GM23338 (cell line): ENCODE data around the gene HGFAC.

Source experiments
- CREB1 ChIP-seq: fragments of 250-450 bp; sonication (Bioruptor Pico); IDR thresholded peaks from 2 replicates; pipeline ENCODE4 v1.5.0; 2020; ENCODE audit warnings: low read depth, mild to moderate bottlenecking, moderate library complexity
- EZH2 ChIP-seq: fragments of 200-600 bp; sonication (generic); IDR thresholded peaks from one replicate; pipeline ENCODE4 v1.8.0; 2017; ENCODE audit warnings: antibody characterized with exemption, mild to moderate bottlenecking, low read depth; ENCODE audit not compliant: unreplicated experiment
- EZH2phosphoT487 ChIP-seq: fragments of 200-600 bp; sonication (generic); IDR thresholded peaks from one replicate; pipeline ENCODE4 v1.8.1; 2018; ENCODE audit warnings: antibody characterized with exemption; ENCODE audit not compliant: unreplicated experiment
- JUNB ChIP-seq: IDR thresholded peaks from one replicate; pipeline ENCODE4 v1.6.1; 2016; ENCODE audit warnings: antibody characterized with exemption; ENCODE audit not compliant: unreplicated experiment
- NANOG ChIP-seq: IDR thresholded peaks from 2 replicates; pipeline ENCODE4 v1.6.1; 2016; ENCODE audit warnings: antibody characterized with exemption, borderline replicate concordance
- POLR2AphosphoS5 ChIP-seq: IDR thresholded peaks from 2 replicates; pipeline ENCODE4 v1.6.1; 2016; ENCODE audit warnings: antibody characterized with exemption, low read depth
- STAT1 ChIP-seq: IDR thresholded peaks from one replicate; pipeline ENCODE4 v1.6.1; 2016; ENCODE audit warnings: antibody characterized with exemption; ENCODE audit not compliant: unreplicated experiment
- ZNF114 ChIP-seq: fragments of 250-450 bp; sonication (Bioruptor Pico); IDR thresholded peaks from 2 replicates; pipeline ENCODE4 v1.5.0; 2020; ENCODE audit warnings: mild to moderate bottlenecking, moderate library complexity
- ZNF331 ChIP-seq: fragments of 250-450 bp; sonication (Bioruptor Pico); IDR thresholded peaks from 2 replicates; pipeline ENCODE4 v1.5.0; 2020; ENCODE audit warnings: low read depth, mild to moderate bottlenecking, moderate library complexity
- TF ChIP-seq, protein P1 (sequence below), 2 experiments: fragments of 200-600 bp in 1 of 2; sonication (generic) in 1 of 2; conservative IDR thresholded peaks; 2 replicates each; pipeline versions ENCODE4 v1.5.1 to v1.6.1; 2016 to 2017; ENCODE audit warnings: antibody characterized with exemption in 2 of 2, low read depth in 2 of 2, mild to moderate bottlenecking in 2 of 2, moderate library complexity in 1 of 2
- TF ChIP-seq, protein P2 (sequence below): IDR thresholded peaks from 2 replicates; pipeline ENCODE4 v1.6.1; 2016; ENCODE audit warnings: antibody characterized with exemption
- TF ChIP-seq, protein P3 (sequence below): IDR thresholded peaks from one replicate; pipeline ENCODE4 v1.6.1; 2018; ENCODE audit warnings: antibody characterized with exemption; ENCODE audit not compliant: unreplicated experiment
- TF ChIP-seq, protein P4 (sequence below): fragments of 250-450 bp; sonication (Bioruptor Pico); IDR thresholded peaks from 2 replicates; pipeline ENCODE4 v1.5.0; 2020; ENCODE audit warnings: mild to moderate bottlenecking, moderate library complexity

DNA sequence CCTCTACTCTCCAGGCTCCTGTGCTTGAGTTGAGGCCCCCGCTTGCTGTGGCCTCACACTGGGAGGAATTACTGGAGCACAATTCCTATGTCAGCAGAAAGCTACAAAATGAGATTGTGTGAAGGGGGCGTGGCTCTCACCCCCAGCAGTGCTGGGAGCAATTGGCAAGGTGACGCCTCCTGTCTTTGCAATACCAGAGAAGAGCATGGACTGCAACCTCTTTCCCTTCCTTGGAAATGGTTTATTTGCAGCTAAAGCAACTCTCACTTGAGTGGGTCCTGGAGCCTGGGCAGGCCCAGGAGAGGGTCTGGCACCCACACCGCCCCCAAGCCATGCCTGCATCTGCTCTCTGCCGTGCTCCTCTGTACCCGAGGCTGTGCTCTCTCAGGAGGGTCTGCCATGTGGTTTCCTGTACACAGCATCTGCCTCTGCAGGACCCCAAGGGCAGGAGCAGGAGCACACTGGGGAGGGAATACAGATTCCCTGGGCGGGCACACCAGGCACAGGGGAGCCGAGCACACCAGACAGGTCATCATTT, 32.9 kb upstream of the HGFAC start:
- TF ChIP-seq, protein P1, sequence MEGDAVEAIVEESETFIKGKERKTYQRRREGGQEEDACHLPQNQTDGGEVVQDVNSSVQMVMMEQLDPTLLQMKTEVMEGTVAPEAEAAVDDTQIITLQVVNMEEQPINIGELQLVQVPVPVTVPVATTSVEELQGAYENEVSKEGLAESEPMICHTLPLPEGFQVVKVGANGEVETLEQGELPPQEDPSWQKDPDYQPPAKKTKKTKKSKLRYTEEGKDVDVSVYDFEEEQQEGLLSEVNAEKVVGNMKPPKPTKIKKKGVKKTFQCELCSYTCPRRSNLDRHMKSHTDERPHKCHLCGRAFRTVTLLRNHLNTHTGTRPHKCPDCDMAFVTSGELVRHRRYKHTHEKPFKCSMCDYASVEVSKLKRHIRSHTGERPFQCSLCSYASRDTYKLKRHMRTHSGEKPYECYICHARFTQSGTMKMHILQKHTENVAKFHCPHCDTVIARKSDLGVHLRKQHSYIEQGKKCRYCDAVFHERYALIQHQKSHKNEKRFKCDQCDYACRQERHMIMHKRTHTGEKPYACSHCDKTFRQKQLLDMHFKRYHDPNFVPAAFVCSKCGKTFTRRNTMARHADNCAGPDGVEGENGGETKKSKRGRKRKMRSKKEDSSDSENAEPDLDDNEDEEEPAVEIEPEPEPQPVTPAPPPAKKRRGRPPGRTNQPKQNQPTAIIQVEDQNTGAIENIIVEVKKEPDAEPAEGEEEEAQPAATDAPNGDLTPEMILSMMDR (conservative IDR thresholded peaks at IDR 0.05; ENCODE audit: low read depth in 2 of 2), result no peak
- TF ChIP-seq POLR2AphosphoS5 (no peak), EZH2 (no peak), EZH2phosphoT487 (no peak), ZNF114 (CRISPR knock-in tag) (no peak), CREB1 (no peak), ZNF331 (CRISPR knock-in tag) (no peak), JUNB (no peak), STAT1 (no peak), NANOG (no peak)
- TF ChIP-seq, protein P2, sequence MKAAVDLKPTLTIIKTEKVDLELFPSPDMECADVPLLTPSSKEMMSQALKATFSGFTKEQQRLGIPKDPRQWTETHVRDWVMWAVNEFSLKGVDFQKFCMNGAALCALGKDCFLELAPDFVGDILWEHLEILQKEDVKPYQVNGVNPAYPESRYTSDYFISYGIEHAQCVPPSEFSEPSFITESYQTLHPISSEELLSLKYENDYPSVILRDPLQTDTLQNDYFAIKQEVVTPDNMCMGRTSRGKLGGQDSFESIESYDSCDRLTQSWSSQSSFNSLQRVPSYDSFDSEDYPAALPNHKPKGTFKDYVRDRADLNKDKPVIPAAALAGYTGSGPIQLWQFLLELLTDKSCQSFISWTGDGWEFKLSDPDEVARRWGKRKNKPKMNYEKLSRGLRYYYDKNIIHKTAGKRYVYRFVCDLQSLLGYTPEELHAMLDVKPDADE, result no peak
- TF ChIP-seq, protein P3, sequence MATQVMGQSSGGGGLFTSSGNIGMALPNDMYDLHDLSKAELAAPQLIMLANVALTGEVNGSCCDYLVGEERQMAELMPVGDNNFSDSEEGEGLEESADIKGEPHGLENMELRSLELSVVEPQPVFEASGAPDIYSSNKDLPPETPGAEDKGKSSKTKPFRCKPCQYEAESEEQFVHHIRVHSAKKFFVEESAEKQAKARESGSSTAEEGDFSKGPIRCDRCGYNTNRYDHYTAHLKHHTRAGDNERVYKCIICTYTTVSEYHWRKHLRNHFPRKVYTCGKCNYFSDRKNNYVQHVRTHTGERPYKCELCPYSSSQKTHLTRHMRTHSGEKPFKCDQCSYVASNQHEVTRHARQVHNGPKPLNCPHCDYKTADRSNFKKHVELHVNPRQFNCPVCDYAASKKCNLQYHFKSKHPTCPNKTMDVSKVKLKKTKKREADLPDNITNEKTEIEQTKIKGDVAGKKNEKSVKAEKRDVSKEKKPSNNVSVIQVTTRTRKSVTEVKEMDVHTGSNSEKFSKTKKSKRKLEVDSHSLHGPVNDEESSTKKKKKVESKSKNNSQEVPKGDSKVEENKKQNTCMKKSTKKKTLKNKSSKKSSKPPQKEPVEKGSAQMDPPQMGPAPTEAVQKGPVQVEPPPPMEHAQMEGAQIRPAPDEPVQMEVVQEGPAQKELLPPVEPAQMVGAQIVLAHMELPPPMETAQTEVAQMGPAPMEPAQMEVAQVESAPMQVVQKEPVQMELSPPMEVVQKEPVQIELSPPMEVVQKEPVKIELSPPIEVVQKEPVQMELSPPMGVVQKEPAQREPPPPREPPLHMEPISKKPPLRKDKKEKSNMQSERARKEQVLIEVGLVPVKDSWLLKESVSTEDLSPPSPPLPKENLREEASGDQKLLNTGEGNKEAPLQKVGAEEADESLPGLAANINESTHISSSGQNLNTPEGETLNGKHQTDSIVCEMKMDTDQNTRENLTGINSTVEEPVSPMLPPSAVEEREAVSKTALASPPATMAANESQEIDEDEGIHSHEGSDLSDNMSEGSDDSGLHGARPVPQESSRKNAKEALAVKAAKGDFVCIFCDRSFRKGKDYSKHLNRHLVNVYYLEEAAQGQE, result no peak
- TF ChIP-seq, protein P4, sequence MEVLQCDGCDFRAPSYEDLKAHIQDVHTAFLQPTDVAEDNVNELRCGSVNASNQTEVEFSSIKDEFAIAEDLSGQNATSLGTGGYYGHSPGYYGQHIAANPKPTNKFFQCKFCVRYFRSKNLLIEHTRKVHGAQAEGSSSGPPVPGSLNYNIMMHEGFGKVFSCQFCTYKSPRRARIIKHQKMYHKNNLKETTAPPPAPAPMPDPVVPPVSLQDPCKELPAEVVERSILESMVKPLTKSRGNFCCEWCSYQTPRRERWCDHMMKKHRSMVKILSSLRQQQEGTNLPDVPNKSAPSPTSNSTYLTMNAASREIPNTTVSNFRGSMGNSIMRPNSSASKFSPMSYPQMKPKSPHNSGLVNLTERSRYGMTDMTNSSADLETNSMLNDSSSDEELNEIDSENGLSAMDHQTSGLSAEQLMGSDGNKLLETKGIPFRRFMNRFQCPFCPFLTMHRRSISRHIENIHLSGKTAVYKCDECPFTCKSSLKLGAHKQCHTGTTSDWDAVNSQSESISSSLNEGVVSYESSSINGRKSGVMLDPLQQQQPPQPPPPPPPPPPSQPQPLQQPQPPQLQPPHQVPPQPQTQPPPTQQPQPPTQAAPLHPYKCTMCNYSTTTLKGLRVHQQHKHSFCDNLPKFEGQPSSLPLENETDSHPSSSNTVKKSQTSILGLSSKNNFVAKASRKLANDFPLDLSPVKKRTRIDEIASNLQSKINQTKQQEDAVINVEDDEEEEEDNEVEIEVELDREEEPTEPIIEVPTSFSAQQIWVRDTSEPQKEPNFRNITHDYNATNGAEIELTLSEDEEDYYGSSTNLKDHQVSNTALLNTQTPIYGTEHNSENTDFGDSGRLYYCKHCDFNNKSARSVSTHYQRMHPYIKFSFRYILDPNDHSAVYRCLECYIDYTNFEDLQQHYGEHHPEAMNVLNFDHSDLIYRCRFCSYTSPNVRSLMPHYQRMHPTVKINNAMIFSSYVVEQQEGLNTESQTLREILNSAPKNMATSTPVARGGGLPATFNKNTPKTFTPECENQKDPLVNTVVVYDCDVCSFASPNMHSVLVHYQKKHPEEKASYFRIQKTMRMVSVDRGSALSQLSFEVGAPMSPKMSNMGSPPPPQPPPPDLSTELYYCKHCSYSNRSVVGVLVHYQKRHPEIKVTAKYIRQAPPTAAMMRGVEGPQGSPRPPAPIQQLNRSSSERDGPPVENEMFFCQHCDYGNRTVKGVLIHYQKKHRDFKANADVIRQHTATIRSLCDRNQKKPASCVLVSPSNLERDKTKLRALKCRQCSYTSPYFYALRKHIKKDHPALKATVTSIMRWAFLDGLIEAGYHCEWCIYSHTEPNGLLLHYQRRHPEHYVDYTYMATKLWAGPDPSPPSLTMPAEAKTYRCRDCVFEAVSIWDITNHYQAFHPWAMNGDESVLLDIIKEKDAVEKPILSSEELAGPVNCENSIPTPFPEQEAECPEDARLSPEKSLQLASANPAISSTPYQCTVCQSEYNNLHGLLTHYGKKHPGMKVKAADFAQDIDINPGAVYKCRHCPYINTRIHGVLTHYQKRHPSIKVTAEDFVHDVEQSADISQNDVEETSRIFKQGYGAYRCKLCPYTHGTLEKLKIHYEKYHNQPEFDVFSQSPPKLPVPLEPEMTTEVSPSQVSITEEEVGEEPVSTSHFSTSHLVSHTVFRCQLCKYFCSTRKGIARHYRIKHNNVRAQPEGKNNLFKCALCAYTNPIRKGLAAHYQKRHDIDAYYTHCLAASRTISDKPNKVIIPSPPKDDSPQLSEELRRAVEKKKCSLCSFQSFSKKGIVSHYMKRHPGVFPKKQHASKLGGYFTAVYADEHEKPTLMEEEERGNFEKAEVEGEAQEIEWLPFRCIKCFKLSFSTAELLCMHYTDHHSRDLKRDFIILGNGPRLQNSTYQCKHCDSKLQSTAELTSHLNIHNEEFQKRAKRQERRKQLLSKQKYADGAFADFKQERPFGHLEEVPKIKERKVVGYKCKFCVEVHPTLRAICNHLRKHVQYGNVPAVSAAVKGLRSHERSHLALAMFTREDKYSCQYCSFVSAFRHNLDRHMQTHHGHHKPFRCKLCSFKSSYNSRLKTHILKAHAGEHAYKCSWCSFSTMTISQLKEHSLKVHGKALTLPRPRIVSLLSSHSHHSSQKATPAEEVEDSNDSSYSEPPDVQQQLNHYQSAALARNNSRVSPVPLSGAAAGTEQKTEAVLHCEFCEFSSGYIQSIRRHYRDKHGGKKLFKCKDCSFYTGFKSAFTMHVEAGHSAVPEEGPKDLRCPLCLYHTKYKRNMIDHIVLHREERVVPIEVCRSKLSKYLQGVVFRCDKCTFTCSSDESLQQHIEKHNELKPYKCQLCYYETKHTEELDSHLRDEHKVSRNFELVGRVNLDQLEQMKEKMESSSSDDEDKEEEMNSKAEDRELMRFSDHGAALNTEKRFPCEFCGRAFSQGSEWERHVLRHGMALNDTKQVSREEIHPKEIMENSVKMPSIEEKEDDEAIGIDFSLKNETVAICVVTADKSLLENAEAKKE, result no peak
